Stimulated activated CD4-positive, alpha-beta T cell treated with anti-CD3 and anti-CD28 coated beads, Interleukin-1b, Interleukin-23, amount 100 ng/mL, for 1 hour (primary cell): ENCODE data around the gene BTBD18.
"Not testable (repeated sequence)": the region's sequence is repeated elsewhere in the genome, so short reads cannot be mapped to it uniquely, and the experiment has no call there.

Source experiments
- DNase-seq, 2 donors: peaks; one replicate each; pipeline ENCODE4 v3.0.0-alpha.2; 2020; ENCODE audit warnings: low read depth in 2 of 2

BTBD18 gene

DNA sequence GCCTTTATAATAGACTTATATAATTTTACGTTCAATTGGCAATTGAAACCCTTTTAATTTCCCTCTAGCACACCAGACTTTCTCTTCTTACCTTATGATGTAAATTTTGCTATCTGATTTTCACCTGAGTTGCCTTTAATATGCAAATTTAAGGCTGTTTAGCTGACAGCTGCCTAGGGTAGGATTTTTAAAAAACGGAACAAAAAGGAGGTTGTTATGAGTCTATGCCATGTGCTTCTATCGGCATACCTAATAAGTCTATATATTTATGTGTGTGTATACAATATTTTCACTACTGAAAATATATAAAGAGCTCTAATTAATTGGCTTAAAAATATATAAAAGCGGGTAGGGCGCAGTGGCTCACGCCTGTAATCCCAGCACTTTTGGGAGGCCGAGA is 22.1 kb downstream of the BTBD18 start:
- DNase-seq: no peak

DNA sequence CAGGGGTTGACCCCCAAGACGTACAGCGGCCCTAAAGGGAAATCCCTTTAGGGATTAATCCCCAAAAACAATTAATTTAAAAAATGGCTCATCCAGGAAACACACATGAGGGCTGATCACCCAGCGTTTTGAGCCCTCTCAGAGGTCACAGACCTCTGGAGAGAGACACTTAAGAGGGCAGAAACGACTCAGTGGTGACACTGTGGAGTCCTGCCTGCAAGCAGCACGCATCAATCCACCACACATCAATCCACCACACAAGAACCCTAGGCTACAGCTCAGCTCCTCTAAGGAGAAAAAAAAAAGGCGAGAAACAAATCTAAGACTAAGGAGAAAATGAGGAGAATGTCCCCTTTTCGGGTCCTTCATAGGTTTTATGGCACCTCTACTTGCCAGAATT is 22.8 kb downstream of the BTBD18 start:
- no peak for DNase-seq

DNA sequence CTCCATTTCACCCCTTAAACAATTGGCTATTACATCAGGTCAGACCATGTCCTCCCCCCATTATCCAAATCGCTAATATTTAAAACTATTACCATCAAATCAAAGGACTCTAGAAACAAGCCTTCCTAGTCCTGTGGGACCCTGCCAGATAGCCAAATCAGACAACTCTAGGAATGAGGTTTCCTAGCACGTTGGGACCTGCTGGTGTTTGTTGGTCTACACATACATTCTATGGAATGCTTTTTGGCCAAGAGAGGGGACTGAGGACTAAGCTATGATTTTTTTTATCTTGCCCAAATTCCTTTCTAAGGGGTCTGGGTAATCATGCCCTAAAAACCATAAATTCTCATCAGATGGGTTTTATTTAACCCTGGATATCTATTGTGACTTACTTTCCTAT is 24.4 kb downstream of the BTBD18 start:
- DNase-seq: no peak

DNA sequence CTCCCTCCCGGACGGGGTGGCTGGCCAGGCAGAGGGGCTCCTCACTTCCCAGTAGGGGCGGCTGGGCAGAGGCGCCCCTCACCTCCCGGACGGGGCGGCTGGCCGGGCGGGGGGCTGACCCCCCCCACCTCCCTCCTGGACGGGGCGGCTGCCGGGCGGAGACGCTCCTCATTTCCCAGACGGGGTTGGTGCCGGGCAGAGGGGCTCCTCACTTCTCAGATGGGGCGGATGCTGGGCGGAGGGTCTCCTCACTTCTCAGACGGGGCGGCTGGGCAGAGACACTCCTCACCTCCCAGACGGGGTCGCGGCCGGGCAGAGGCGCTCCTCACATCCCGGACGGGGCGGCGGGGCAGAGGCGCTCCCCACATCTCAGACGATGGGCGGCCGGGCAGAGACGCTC is 34.9 kb downstream of the BTBD18 start:
- not testable (repeated sequence) for DNase-seq

DNA sequence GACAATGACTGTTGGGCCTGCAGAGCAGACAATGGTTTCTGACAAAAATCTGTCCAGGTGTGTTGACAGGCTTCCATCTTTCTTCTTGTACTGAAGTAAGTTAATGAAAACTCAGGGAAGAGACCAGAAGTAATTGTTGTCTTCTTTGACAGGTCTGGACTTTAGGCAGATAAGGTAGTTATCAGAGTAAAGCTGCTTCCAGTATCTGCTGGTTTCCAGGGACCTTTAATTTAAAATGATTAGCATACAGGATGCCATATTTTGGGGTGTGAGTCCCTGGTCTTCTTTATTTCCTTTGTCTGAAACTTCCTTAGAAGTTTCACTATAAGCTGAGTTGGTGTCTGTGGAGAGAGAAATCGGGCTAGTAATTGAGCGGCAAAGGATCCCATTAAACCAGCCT is 37.8 kb downstream of the BTBD18 start:
- no peak for DNase-seq

DNA sequence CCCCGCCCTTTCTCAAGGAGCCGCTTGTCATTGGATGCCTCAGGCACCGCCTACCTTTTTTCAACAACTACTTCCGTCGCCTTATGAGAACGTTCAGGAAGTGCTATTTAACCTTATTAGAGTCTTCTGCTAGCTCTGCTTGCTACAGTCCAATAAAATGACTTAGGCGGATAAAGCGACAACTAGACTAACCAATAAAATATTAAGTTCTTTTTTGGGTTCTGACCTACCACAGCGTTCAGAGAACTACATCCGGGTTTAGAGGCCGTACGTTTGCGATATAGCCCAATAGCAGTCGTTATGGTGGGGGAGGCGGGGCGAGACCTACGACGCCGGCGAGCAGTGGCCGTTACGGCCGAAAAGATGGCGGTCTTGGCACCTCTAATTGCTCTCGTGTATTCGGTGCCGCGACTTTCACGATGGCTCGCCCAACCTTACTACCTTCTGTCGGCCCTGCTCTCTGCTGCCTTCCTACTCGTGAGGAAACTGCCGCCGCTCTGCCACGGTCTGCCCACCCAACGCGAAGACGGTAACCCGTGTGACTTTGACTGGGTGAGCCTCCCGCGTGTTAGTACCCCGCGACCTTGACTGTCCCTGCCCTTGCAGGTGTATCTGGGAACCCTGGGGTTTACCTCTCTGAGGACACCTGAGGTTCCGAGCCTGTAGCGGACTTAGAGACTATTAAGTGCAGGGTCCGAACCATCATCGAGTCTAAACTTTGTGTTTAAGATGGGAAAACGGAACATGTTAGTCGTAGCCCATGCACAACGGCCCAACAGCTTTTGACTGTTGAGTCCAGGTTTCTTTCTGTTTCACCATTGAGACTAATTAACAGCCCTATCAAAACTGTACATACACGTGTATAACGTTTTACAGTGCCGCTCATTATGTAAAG is 39.1 kb downstream of the BTBD18 start, which contains the start of gene TMX2:
TSS of gene TMX2 (plus strand) at position 338 of the 895 bp plus-strand sequence. CDS start at position 364, 26 bp downstream.
- peak; percentile 73 to 74 for DNase-seq

DNA sequence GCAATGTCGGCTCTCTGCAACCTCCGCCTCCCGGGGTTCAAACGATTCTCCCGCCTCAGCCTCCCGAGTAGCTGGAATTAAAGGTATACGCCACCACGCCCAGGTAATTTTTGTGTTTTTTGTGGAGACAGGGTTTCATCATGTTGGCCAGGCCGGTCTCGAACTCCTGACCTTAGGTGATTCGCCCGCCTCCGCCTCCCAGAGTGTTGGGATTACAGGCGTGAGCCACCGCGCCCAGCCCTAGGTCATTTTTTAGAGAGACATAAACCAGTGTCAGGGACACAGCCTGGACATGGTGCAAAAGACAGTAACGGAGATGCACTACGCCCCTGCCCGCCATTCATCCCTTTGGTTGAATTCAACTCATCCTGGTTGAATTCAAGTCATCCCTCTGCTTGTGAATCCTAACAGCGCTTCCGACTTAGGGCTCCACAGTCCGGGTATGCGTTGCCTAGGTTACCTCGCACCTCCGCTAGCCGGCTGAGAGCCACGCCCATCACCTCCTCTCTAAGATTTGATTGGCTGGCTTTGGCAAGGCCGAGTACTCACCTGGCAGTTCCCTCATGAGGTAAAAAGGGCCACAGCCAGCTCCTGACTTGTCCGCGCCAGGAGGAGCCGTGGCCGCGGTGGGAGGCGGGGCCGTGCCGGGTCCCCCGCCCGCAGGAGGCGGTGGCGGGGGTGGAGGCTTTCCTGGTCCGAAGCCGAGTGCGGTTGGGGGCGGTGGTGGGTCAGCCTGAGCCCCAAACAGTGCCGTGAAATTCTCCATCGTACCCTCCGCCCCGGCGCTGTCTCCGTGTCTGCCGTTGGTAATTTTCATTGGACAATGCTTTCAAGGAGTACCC is 40.0 kb downstream of the BTBD18 start, which contains the start of gene MED19:
TSS of gene MED19 (minus strand) at position 802 of the 842 bp plus-strand sequence. CDS start at position 766, 36 bp downstream.
- DNase-seq: peak; percentile 37 to 38

DNA sequence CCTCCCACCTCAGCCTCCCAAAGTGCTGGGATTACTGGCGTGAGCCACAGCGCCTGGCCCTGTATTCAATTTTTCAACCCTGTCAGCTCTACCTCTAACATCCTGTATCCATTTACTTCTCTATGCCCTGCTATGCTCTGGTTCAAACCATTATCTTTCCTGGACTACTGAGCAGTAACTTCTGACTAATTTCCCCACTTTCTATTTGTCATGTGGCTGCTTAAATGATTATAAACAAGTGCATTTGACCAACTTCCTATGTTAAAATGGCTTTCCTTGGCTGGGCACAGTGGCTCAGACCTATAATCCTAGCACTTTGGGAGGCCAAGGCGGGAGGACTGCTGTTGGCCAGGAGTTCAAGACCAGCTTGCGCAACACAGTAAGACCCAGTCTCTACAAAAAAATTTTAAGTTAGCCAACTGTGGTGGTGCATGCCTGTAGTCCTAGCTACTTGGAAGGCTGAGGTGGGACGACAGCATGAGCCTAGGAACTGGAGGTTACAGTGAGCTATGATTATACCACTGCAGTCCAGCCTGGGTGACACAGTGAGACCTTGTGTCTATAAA is 41.7 kb downstream of the BTBD18 start:
- no peak for DNase-seq

DNA sequence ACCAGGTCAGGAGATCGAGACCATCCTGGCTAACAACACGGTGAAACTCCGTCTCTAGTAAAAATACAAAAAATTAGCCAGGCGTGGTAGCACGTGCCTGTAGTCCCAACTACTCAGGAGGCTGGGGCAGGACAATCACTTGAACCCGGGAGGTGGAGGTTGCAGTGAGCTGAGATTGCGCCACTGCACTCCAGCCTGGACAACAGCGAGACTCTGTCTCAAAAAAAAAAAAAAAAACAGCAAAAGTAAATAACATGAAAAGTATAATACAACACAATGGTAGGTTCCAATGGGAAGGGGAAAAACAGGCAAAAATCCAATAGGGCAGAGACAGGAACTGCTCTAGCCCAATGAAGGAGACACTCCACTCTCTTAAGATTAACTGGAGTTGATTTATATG is 46.2 kb downstream of the BTBD18 start:
- DNase-seq: not testable (repeated sequence)

DNA sequence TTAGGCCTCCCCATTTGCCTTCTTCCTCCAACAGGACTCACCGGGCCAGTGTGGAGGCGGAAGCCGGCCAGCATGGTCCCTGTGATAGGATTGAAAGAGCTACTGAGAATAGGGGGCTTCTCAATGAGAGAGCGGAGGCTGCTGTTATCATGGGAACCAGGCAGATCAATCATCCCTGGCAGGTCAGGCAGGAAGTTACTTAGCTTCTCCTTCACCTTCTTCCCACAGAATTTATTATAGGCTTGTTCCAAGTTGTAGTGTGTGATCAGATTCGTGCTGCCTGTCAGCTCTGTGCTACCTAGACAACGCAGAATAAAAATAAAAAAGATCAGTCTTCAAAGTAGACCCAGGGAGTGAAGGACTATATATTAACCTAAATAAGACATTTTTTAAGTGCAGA is 46.7 kb downstream of the BTBD18 start:
- DNase-seq: no peak

DNA sequence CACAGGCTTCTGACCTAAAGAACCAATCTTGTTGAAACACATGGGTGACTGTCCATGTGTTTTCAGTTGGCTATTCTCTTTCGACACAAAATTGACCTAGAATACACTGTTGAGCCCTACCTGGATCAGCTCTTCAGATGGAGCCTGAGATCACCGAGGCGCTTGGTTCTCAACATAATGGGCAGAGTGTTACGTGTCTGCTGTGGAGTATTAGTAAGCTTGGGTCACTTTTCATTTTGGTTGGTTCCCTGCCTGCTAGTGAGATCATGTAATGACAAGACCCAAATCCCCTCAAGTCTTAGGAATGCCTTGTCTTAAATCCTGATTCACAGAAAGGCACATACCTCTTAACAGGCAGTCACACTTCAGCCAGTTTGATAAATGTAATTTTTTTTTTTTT is 48.3 kb downstream of the BTBD18 start:
- no peak for DNase-seq

DNA sequence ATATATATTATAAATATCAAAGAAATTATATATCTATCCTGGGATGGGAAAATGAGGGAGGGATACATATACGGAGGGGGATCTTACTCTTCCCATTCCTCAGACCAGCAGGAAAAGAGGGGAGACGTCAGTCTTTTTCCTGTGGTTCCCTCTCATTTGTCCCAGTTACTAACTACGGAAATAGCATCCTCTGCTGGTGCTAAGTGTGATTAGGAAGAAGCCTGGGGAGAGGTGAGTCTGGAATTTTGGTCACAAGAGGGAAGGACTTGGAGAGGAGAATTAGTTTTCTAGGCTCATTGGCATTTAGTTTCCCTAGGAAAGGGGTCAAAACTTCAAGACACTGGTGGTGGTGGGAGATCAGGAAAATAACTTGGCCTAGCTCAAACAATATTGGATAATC is 51.2 kb downstream of the BTBD18 start:
- DNase-seq: no peak

DNA sequence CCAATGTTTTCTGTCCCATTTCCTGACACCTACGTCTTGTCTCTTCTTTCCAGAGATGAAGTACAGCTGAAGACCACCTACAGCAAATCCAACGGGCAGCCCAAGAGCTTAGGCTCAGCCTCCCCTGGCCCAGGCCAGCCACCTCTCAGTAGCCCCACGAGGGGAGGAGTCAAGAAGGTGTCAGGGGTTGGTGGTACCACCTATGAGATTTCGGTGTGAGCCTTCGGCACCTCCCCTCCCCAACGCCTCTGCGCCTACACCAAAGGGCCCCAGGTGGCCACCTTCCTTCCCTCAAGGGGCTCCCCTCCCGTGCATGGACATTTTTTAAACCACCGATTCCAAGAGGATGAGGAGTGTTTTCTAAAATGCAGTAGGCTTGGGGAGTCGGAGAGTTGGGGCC is 51.8 kb downstream of the BTBD18 start:
- DNase-seq: no peak

DNA sequence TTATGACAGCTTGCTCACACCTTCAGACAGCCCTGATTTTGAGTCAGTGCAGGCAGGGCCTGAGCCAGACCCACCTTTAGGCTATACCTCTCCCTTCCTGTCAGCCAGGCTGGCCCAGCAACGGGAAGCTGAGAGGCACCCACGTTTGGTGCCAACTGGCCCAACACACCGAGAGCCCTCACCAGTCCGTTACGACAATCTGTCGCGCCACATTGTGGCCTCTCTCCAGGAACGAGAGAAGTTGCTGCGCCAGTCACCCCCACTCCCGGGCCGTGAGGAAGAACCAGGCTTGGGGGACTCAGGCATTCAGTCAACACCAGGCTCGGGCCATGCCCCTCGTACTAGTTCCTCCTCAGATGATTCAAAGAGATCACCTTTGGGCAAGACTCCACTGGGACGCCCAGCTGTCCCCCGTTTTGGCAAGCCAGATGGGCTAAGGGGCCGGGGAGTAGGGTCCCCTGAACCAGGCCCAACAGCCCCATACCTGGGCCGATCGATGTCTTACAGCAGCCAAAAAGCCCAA is 52.7 kb downstream of the BTBD18 start:
- no peak for DNase-seq
